ENCODE measurements around the gene RNF123.

The RNF123 gene

DNA sequence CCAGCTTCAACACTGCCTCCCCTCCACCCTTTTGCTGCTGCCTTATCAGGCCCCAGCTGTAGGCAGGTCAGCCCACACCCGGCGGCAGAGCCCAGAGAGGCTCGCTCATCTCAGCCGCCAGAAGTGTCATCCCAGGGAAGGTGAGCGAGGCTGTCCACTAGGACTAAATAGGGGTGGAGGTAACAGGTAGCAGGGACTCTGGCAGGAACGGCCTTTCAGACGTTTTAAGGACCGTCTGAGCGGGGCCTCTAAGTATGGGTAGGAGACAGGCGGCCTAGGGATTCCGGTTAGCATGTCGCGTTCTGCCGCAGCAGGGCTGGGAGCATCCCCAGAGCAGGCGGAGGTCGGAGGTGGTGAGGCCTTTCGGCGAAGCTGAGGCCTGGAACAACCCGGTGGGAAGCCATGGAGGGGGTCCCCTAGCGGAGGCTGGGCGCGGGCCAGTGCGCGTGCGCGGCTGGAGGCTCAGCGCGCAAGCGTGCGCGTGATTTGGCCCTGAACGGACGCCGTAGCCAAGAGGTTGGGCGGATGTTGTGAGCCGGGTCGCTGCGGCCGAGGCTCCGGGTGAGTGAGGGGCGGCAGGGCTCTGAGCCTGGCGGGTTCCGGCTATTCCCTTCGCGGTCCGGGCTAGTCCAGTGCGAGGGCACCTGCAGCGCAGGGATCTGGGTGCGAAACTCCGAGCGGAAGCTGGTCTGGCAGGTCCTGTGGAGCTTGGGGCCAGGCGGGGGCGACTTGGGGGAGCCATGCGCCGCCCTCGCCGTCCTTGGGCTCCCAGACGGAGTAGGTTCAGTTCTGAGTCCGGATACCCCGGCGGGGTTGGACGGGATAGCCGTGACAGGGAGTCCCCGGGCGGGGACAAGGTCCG is at the start of gene RNF123, which contains the start of gene MST1:
Gene RNF123 (plus strand): TSS at position 512 of the 862 bp plus-strand sequence. CDS start 1,609 bp downstream, outside the sequence.
Gene MST1 (minus strand): TSS at position 429 of the 862 bp plus-strand sequence. CDS start 783 bp downstream, outside the sequence.
- DNase-seq (ENCODE audit: insufficient read length, low spot score) (peak; percentile 98), FAIRE-seq (no peak)
- no peak for TF ChIP-seq CTCF (IDR thresholded peaks at IDR 0.05; ENCODE audit: insufficient read depth, missing control alignments)

DNA sequence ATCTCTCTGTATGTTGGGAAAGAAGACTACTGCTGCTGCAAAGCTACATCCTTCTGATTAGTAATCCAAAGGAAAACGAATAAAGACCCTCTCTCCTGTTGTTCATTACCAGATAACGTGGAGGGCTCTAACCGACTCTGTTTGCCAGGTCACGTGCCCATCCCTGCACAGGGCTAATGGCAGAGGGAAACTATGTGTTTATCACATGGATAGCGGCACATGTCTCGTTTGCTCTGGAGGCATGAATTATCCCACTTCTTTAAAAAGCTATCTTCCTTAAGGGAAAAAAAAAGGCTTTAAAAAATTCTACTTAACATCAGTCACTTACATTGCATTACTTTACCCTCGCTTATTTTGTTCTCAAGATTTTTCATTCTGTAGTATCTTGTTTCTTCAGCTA is 48.1 kb upstream of the RNF123 start:
- no peak for TF ChIP-seq CTCF (IDR thresholded peaks at IDR 0.05; ENCODE audit: insufficient read depth, missing control alignments)
- FAIRE-seq (no peak), DNase-seq (ENCODE audit: insufficient read length, low spot score) (no peak)

GRCh38 chr3:49641921-49642707 is 47.2 kb upstream of the RNF123 start:
- FAIRE-seq (no peak), DNase-seq (ENCODE audit: insufficient read length, low spot score) (no peak)
- TF ChIP-seq CTCF (IDR thresholded peaks at IDR 0.05; ENCODE audit: insufficient read depth, missing control alignments) = no peak

DNA sequence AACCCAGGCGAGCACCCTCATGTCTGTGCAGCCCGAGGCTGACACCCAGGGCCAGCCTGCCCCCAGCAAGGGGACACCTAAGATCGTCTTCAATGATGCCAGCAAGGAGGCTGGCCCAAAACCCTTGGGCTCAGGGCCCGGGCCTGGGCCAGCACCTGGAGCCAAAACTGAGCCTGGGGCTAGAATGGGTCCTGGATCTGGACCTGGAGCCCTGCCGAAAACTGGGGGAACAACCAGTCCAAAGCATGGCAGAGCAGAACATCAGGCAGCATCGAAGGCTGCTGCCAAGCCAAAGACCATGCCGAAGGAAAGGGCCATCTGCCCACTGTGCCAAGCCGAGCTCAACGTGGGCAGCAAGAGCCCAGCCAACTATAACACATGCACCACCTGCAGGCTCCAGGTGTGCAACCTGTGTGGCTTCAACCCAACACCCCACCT is 46.6 kb upstream of the RNF123 start:
- DNase-seq (ENCODE audit: insufficient read length, low spot score) (no peak), FAIRE-seq (no peak)
- TF ChIP-seq CTCF (IDR thresholded peaks at IDR 0.05; ENCODE audit: insufficient read depth, missing control alignments) = no peak

DNA sequence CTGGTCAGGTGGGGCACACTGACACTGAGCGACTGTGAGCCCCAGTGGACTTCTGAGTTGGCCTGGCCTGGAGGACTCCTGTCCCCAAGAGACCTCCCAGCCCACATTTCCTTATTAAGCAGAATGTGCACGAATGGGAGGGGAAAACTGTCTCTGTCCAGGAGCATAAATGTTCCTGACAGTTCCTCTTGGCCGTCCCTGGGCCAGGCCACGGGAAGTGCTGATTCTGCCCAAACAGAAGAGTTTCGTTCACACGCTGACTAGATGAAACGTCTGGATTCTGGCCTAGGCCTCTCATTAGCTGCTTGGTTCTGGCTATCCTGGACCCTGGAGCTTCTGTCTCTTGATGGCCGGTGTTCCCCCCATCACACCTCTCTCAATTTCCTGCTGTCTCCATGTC is 44.7 kb upstream of the RNF123 start:
- FAIRE-seq = no peak
- no peak for DNase-seq (ENCODE audit: insufficient read length, low spot score)
- no peak for TF ChIP-seq CTCF (IDR thresholded peaks at IDR 0.05; ENCODE audit: insufficient read depth, missing control alignments)

DNA sequence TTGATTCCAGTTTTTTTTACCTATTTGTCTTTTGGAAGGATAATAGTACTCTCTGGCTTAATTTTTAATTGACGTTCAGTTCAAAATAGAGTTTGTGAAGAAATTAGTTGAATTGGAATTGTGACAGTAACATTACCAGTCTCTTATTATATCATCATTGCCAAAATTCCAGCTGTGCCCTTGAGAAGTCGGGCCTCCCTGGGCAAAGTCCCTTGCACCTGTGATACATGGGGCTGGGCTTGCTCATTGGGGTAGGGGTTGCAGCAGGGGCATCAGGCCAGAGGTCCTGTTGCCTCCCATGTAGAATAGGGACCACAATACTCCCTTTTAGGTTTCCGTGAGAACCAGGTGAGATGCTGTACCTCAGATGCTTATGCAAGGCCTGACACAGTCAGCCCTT is 43.1 kb upstream of the RNF123 start:
- no peak for TF ChIP-seq CTCF (IDR thresholded peaks at IDR 0.05; ENCODE audit: insufficient read depth, missing control alignments)
- FAIRE-seq (no peak), DNase-seq (ENCODE audit: insufficient read length, low spot score) (no peak)

Data from D721Med (cell line).